CD4-positive, alpha-beta T cell treated with Interleukin-17A for 1 hour (primary cell): ENCODE measurements around the gene INHBB.
"Not testable (repeated sequence)": the region's sequence is repeated elsewhere in the genome, so short reads cannot be mapped to it uniquely, and the experiment has no call there.

Experiments used
- DNase-seq: peaks from one replicate; pipeline ENCODE4 v3.0.0-alpha.2; 2020

Gene INHBB

GRCh38 chr2:120316528-120317179 is 29.3 kb upstream of the INHBB start:
- no peak for DNase-seq

- no peak for DNase-seq
These were observed 28.8 kb upstream of the INHBB start for GRCh38 chr2:120317180-120317533.

GRCh38 chr2:120317916-120318315 is 28.0 kb upstream of the INHBB start:
- no peak for DNase-seq

GRCh38 chr2:120318626-120319025 is 27.3 kb upstream of the INHBB start:
- DNase-seq, result no peak

- DNase-seq, result no peak
These were observed 26.8 kb upstream of the INHBB start for GRCh38 chr2:120319123-120319522.

GRCh38 chr2:120319686-120320317 is 26.1 kb upstream of the INHBB start:
- no peak for DNase-seq

- no peak for DNase-seq
These were observed 25.6 kb upstream of the INHBB start for GRCh38 chr2:120320318-120320851.

- not testable (repeated sequence) for DNase-seq
These were observed 24.9 kb upstream of the INHBB start for GRCh38 chr2:120320887-120321556.

- DNase-seq, result no peak
These were observed 24.1 kb upstream of the INHBB start for GRCh38 chr2:120321721-120322284.

GRCh38 chr2:120322329-120322728 is 23.6 kb upstream of the INHBB start:
- DNase-seq, result no peak

GRCh38 chr2:120323214-120323613 is 22.7 kb upstream of the INHBB start:
- DNase-seq, result no peak

- no peak for DNase-seq
These were observed 22.0 kb upstream of the INHBB start for GRCh38 chr2:120323807-120324399.

GRCh38 chr2:120324933-120325332 is 21.0 kb upstream of the INHBB start:
- DNase-seq, result no peak

- no peak for DNase-seq
These were observed 19.9 kb upstream of the INHBB start for GRCh38 chr2:120326066-120326465.

- DNase-seq, result no peak
These were observed 14.8 kb upstream of the INHBB start for GRCh38 chr2:120330946-120331822.

- no peak for DNase-seq
These were observed 14.0 kb upstream of the INHBB start for GRCh38 chr2:120331903-120332302.

GRCh38 chr2:120332384-120332783 is 13.6 kb upstream of the INHBB start:
- no peak for DNase-seq

GRCh38 chr2:120334068-120334467 is 11.9 kb upstream of the INHBB start:
- DNase-seq, result no peak

GRCh38 chr2:120336749-120337148 is 9.2 kb upstream of the INHBB start:
- DNase-seq, result no peak

- peak; percentile 9 for DNase-seq
These were observed 7.9 kb upstream of the INHBB start for GRCh38 chr2:120338015-120338414.

- no peak for DNase-seq
These were observed 4.0 kb upstream of the INHBB start for GRCh38 chr2:120341977-120342376.

GRCh38 chr2:120342446-120342845 is 3.5 kb upstream of the INHBB start:
- no peak for DNase-seq

GRCh38 chr2:120343100-120343432 is 2.9 kb upstream of the INHBB start:
- DNase-seq, result no peak
